ENCODE results near the gene CDCA4. TPM values are rescaled to one million over a fixed set of nuclear protein-coding genes. Genes with fewer than 3 reads are reported as not detected.

Gene CDCA4
- total RNA-seq, 1 experiment from 2014 or later = 24.9 TPM

DNA sequence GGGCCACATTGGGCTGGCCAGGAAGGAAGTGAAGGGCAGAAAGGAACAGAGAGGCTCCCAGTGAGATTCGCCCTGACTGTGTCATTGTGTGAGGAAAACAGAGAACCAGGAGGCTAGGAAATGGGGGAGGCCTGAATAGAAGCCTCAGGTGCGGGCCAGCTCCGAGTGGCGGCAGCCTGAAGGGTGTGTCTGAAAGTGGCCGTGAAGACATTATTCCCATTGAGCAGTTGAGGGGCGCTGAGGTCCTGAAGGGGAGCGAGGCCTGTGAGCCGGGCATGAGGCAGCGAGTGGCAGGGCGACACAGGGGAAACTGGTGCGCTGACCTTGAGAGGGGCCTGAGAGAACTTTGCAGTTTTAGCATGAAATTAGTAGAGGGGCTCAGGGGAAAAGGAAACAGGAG lies 28.4 kb downstream of the CDCA4 start:
- Histone ChIP-seq H3K4me2 (no peak overlapping the region), H3K4me1 (replicated peaks; ENCODE audit: insufficient read depth) (no peaks in the 10 kb centered on the region), H3K79me2 (ENCODE audit: low read depth) (no peaks in the 10 kb centered on the region), H4K20me1 (ENCODE audit: insufficient read depth) (0 out of 2 replicates have a peak, but pooled peaks cover 7% of the 10 kb centered on the region), H3K4me3 (no peak overlapping the region), H3F3A (ENCODE audit: insufficient read depth, low read depth) (peaks cover 20% of the 10 kb centered on the region; the same call in 1 of the 2 replicates), H2AFZ (no peak overlapping the region), H3K27ac (no peak overlapping the region), H3K9me2 (ENCODE audit: insufficient read depth) (no peaks in the 10 kb centered on the region), H3K9me3 (ENCODE audit: insufficient read depth, low read depth) (no peaks in the 10 kb centered on the region), H3K36me3 (ENCODE audit: low read depth) (peaks cover 4% of the 10 kb centered on the region; the same call in 1 of the 2 replicates), H3K27me3 (ENCODE audit: insufficient read depth, low read depth) (no peaks in the 10 kb centered on the region)
- TF ChIP-seq EZH2 (IDR thresholded peaks at IDR 0.05; ENCODE audit: low read depth) = no peak
- TF ChIP-seq, protein P1, sequence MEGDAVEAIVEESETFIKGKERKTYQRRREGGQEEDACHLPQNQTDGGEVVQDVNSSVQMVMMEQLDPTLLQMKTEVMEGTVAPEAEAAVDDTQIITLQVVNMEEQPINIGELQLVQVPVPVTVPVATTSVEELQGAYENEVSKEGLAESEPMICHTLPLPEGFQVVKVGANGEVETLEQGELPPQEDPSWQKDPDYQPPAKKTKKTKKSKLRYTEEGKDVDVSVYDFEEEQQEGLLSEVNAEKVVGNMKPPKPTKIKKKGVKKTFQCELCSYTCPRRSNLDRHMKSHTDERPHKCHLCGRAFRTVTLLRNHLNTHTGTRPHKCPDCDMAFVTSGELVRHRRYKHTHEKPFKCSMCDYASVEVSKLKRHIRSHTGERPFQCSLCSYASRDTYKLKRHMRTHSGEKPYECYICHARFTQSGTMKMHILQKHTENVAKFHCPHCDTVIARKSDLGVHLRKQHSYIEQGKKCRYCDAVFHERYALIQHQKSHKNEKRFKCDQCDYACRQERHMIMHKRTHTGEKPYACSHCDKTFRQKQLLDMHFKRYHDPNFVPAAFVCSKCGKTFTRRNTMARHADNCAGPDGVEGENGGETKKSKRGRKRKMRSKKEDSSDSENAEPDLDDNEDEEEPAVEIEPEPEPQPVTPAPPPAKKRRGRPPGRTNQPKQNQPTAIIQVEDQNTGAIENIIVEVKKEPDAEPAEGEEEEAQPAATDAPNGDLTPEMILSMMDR (conservative IDR thresholded peaks at IDR 0.05) = no peak
- POLR2A ChIA-PET (ENCODE audit: unreplicated experiment) = no interaction called here
- no TSS peak for BruUV-seq (replicated peaks)
- DNase-seq = no peak
- intact Hi-C loops (cut with micrococcal nuclease; ENCODE audit: unreplicated experiment) = no loop called here
- CTCF ChIA-PET = no interaction called here

DNA sequence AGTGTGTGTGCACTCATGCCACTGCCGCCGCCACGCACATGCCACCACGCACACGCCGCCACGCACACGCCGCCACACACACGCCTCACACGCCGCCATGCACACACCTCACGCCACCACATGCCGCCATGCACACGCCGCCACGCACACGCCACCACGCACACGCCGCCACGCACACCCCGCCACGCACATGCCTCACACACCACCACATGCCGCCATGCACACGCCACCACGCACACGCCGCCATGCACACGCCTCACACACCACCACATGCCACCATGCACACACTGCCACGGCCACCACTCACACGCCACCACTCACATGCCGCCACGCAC lies 29.0 kb downstream of the CDCA4 start:
- 0 out of 2 replicates have a peak, but pooled peaks cover 7% of the 10 kb centered on the region for H4K20me1 ChIP-seq (ENCODE audit: insufficient read depth)
- H3K9me2 ChIP-seq (ENCODE audit: insufficient read depth) = no peaks in the 10 kb centered on the region
- DNase-seq = no peak
- no peak overlapping the region for H3K4me2 ChIP-seq
- no peak overlapping the region for H2AFZ ChIP-seq
- CTCF ChIA-PET = no interaction called here
- H3F3A ChIP-seq (ENCODE audit: insufficient read depth, low read depth) = peaks cover 13% of the 10 kb centered on the region; the same call in 1 of the 2 replicates
- no TSS peak for BruUV-seq (replicated peaks)
- H3K9me3 ChIP-seq (ENCODE audit: insufficient read depth, low read depth) = no peaks in the 10 kb centered on the region
- no peak overlapping the region for H3K4me3 ChIP-seq
- intact Hi-C loops (cut with micrococcal nuclease; ENCODE audit: unreplicated experiment) = no loop called here
- peaks cover 5% of the 10 kb centered on the region for H3K4me1 ChIP-seq (replicated peaks; ENCODE audit: insufficient read depth)
- H3K27ac ChIP-seq = no peak overlapping the region
- no peak for TF ChIP-seq EZH2 (IDR thresholded peaks at IDR 0.05; ENCODE audit: low read depth)
- TF ChIP-seq, protein P1 (conservative IDR thresholded peaks at IDR 0.05) = no peak
- H3K36me3 ChIP-seq (ENCODE audit: low read depth) = peaks cover 4% of the 10 kb centered on the region; the same call in 1 of the 2 replicates
- peaks cover 5% of the 10 kb centered on the region for H3K79me2 ChIP-seq (ENCODE audit: low read depth)
- H3K27me3 ChIP-seq (ENCODE audit: insufficient read depth, low read depth) = no peaks in the 10 kb centered on the region
- POLR2A ChIA-PET (ENCODE audit: unreplicated experiment) = no interaction called here

DNA sequence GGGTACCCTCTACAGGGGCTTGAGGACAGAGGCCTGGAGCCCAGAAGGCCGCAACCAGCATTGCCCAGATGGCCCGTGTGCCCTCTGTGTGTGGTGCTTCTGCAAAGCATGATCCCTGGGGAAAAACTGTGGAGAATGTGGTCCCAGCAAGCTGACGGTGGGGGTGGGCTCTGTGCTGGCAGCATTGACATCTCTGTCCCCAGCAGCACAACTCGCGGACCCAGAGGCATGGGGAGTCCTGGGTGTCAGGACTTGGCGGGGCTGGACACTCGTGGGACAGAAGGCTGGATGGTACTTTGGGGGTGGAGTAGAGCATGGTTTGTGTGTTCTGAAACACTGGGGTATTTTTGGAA lies 31.0 kb downstream of the CDCA4 start:
- Histone ChIP-seq H4K20me1 (ENCODE audit: insufficient read depth) (0 out of 2 replicates have a peak, but pooled peaks cover 7% of the 10 kb centered on the region), H3K4me2 (no peak overlapping the region), H3K4me3 (no peak overlapping the region), H3K27ac (no peak overlapping the region), H3F3A (ENCODE audit: insufficient read depth, low read depth) (peaks cover 7% of the 10 kb centered on the region; the same call in 1 of the 2 replicates), H3K79me2 (ENCODE audit: low read depth) (peaks cover 14% of the 10 kb centered on the region), H3K36me3 (ENCODE audit: low read depth) (peaks cover 4% of the 10 kb centered on the region; the same call in 1 of the 2 replicates), H2AFZ (no peak overlapping the region), H3K9me2 (ENCODE audit: insufficient read depth) (no peaks in the 10 kb centered on the region), H3K4me1 (replicated peaks; ENCODE audit: insufficient read depth) (peaks cover 11% of the 10 kb centered on the region), H3K9me3 (ENCODE audit: insufficient read depth, low read depth) (no peaks in the 10 kb centered on the region), H3K27me3 (ENCODE audit: insufficient read depth, low read depth) (no peaks in the 10 kb centered on the region)
- intact Hi-C loops (cut with micrococcal nuclease; ENCODE audit: unreplicated experiment) = no loop called here
- BruUV-seq (replicated peaks) = no TSS peak
- ChIA-PET POLR2A (ENCODE audit: unreplicated experiment) (no interaction called here), CTCF (no interaction called here)
- TF ChIP-seq EZH2 (IDR thresholded peaks at IDR 0.05; ENCODE audit: low read depth) = no peak
- TF ChIP-seq, protein P1 (conservative IDR thresholded peaks at IDR 0.05) = no peak
- no peak for DNase-seq
